HepG2 (cell line): ENCODE data around the gene N4BP2L1. TPM values are rescaled to one million over a fixed set of nuclear protein-coding genes. Genes with fewer than 3 reads are reported as not detected.
A peak's percentile ranks its signal among the peaks of the same experiment; 100 is the strongest.

ENCODE experiments used
- ATF7-NPFF ChIP-seq: sonication (generic); formaldehyde crosslinking; IDR thresholded peaks from 2 replicates; pipeline ENCODE4 v1.8.1; 2023; ENCODE audit warnings: mild to moderate bottlenecking, low read depth, missing genetic modification reagents, moderate library complexity
- KLF15 ChIP-seq: sonication (generic); formaldehyde crosslinking; IDR thresholded peaks from 2 replicates; pipeline ENCODE4 v1.8.1; 2023; ENCODE audit warnings: borderline replicate concordance, mild to moderate bottlenecking, inconsistent platforms, missing genetic modification reagents, mixed read lengths
- NCOR1 ChIP-seq: fragments of 200-600 bp; sonication (generic); IDR thresholded peaks from 2 replicates; pipeline ENCODE4 v1.7.0; 2017; ENCODE audit warnings: antibody characterized with exemption, low read length, borderline replicate concordance
- NFE2 ChIP-seq: sonication (generic); formaldehyde crosslinking; IDR thresholded peaks from 2 replicates; pipeline ENCODE4 v1.4.0; 2020; ENCODE audit warnings: missing genetic modification reagents
- POLR2A ChIP-seq, 2 experiments: IDR thresholded peaks; 2 replicates each; pipeline ENCODE4 v1.6.1; 2011; ENCODE audit warnings: low read depth in 2 of 2, low read length in 2 of 2, mild to moderate bottlenecking in 1 of 2, moderate library complexity in 1 of 2; ENCODE audit not compliant: insufficient read depth in 1 of 2
- POLR2AphosphoS5 ChIP-seq: IDR thresholded peaks from 2 replicates; pipeline ENCODE4 v1.6.1; 2012; ENCODE audit warnings: low read depth, low read length
- RARA ChIP-seq: IDR thresholded peaks from 2 replicates; pipeline ENCODE4 v1.6.1; 2016; ENCODE audit warnings: missing genetic modification reagents, missing compliant biosample characterization
- SKI ChIP-seq: fragments of 450-650 bp; IDR thresholded peaks from one replicate; pipeline ENCODE4 v1.6.1; 2018; ENCODE audit warnings: mild to moderate bottlenecking; ENCODE audit not compliant: partially characterized antibody
- SMAD3 ChIP-seq: sonication (generic); formaldehyde crosslinking; IDR thresholded peaks from 2 replicates; pipeline ENCODE4 v1.4.0; 2020; ENCODE audit warnings: missing genetic modification reagents
- SOX13 ChIP-seq, 3 experiments: fragments of 450-650 bp in 1 of 3; sonication (generic) in 1 of 3; formaldehyde crosslinking in 1 of 3; IDR thresholded peaks in 2 of 3; conservative IDR thresholded peaks in 1 of 3; 2 replicates each; pipeline versions ENCODE4 v1.5.0 to v1.6.1; 2016 to 2020; ENCODE audit warnings: antibody characterized with exemption in 1 of 3, mild to moderate bottlenecking in 1 of 3, missing compliant biosample characterization in 1 of 3, missing genetic modification reagents in 1 of 3, moderate library complexity in 1 of 3
- SSRP1 ChIP-seq: IDR thresholded peaks from 2 replicates; pipeline ENCODE4 v1.6.1; 2016; ENCODE audit warnings: control low read depth
- XRCC5 ChIP-seq: fragments of 200-400 bp; formaldehyde crosslinking; optimal IDR thresholded peaks from 2 replicates; pipeline ENCODE3; 2017; ENCODE audit warnings: mild to moderate bottlenecking, low read length
- ZBTB7A ChIP-seq: sonication (generic); formaldehyde crosslinking; IDR thresholded peaks from 2 replicates; pipeline ENCODE4 v1.8.0; 2022; ENCODE audit warnings: mild to moderate bottlenecking, missing genetic modification reagents
- ZKSCAN8 ChIP-seq: IDR thresholded peaks from 2 replicates; pipeline ENCODE4 v1.6.1; 2016; ENCODE audit warnings: borderline replicate concordance, missing genetic modification reagents, missing compliant biosample characterization
- ZNF331 ChIP-seq: sonication (generic); formaldehyde crosslinking; IDR thresholded peaks from 2 replicates; pipeline ENCODE4 v1.4.0; 2020; ENCODE audit warnings: missing genetic modification reagents
- ZNF768 ChIP-seq: sonication (generic); formaldehyde crosslinking; IDR thresholded peaks from 2 replicates; pipeline ENCODE4 v1.4.0; 2020; ENCODE audit warnings: missing genetic modification reagents
- ZNF816 ChIP-seq: sonication (generic); formaldehyde crosslinking; IDR thresholded peaks from 2 replicates; pipeline ENCODE4 v1.8.0; 2022; ENCODE audit warnings: missing genetic modification reagents, mild to moderate bottlenecking, borderline replicate concordance
- polyA plus RNA-seq, 8 experiments: library from polyadenylated mRNA; depleted of rRNA in 3 of 8; stranded (reverse) in 7 of 8; unstranded in 1 of 8; fragments of >200 nt; fragmentation: Illumina TruSeq in 4 of 8; extraction: Trizol in 4 of 8; gene quantifications; 2 replicates each; pipeline versions ENCODE4 v1.2.1 to v1.2.3, GENCODE V29; 2011 to 2016; ENCODE audit warnings: low read depth in 4 of 8, missing spikeins in 1 of 8, mixed read lengths in 1 of 8; ENCODE audit not compliant: insufficient read depth in 1 of 8
- total RNA-seq, 5 experiments: library from RNA; depleted of rRNA; stranded (reverse); fragments of >200 nt; fragmentation: Illumina TruSeq; extraction: Trizol; gene quantifications; 2 replicates each; pipeline ENCODE4 v1.2.3, GENCODE V29; 2016; ENCODE audit warnings: low read depth in 1 of 5
- TF ChIP-seq, protein P1 (sequence below): IDR thresholded peaks from 2 replicates; pipeline ENCODE4 v1.6.1; 2012; ENCODE audit warnings: low read length, improper control_type of control experiment
- TF ChIP-seq, protein P2 (sequence below): sonication (generic); formaldehyde crosslinking; IDR thresholded peaks from 2 replicates; pipeline ENCODE4 v1.5.0; 2020; ENCODE audit warnings: missing genetic modification reagents
- TF ChIP-seq, protein P3 (sequence below): fragments of 450-650 bp; IDR thresholded peaks from 2 replicates; pipeline ENCODE4 v1.6.1; 2016
- TF ChIP-seq, protein P4 (sequence below): sonication (generic); formaldehyde crosslinking; IDR thresholded peaks from 2 replicates; pipeline ENCODE4 v1.4.0; 2020; ENCODE audit warnings: missing genetic modification reagents, borderline replicate concordance

N4BP2L1 gene
- total and polyA plus RNA-seq, 2 of the 13 experiments (the other 11 are each of a cell fraction or from before 2014, with no cell fraction given), result 13.2 to 34.5 TPM

DNA sequence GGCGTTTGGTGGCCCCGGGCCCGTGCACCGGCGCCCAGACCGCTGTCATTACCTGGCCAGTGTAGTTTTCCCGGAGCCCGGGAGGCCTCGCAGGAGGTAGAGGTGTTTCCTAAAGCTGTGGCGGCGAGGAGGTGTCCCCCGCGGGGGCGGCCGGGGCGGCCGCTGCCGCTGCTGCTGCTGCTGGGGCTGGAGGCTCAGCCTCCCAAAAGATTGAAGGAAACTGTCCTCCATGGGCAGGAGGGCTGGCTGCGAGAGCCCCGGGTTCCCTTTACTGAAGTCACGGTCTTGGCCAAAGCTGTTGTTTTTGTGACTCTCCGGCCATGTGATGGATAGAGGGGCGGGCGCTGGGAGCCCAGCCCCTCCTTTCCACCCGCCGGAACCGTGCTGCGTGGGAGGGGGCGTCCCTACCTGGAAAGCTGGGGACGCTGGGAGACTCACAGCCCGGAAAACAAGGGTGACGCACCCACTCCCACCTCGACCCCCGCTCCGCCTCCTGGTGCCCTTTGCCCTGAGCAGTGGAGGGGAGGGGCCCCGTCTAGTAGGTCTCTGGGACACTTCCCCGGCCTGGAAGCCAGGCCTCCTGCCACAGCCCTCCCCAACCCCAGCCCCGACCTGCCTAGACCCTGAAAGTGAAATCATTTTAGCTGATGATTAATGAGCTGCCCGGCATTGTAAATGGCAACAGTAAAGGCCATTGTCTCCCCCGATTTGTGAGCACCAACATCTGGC is at the start of gene N4BP2L1 (continued):
- TF ChIP-seq, protein P1, sequence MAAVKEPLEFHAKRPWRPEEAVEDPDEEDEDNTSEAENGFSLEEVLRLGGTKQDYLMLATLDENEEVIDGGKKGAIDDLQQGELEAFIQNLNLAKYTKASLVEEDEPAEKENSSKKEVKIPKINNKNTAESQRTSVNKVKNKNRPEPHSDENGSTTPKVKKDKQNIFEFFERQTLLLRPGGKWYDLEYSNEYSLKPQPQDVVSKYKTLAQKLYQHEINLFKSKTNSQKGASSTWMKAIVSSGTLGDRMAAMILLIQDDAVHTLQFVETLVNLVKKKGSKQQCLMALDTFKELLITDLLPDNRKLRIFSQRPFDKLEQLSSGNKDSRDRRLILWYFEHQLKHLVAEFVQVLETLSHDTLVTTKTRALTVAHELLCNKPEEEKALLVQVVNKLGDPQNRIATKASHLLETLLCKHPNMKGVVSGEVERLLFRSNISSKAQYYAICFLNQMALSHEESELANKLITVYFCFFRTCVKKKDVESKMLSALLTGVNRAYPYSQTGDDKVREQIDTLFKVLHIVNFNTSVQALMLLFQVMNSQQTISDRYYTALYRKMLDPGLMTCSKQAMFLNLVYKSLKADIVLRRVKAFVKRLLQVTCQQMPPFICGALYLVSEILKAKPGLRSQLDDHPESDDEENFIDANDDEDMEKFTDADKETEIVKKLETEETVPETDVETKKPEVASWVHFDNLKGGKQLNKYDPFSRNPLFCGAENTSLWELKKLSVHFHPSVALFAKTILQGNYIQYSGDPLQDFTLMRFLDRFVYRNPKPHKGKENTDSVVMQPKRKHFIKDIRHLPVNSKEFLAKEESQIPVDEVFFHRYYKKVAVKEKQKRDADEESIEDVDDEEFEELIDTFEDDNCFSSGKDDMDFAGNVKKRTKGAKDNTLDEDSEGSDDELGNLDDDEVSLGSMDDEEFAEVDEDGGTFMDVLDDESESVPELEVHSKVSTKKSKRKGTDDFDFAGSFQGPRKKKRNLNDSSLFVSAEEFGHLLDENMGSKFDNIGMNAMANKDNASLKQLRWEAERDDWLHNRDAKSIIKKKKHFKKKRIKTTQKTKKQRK, result no peak
- TF ChIP-seq POLR2AphosphoS5, result peak; percentile 60
- peak; percentile 68; the same call in 1 of the 2 replicates for TF ChIP-seq ZNF331 (CRISPR knock-in tag)
- peak; percentile 65 for TF ChIP-seq SKI
- no peak for TF ChIP-seq SSRP1 (CRISPR knock-in tag)
- peak; percentile 46; the same call in 1 of the 2 replicates for TF ChIP-seq ZKSCAN8 (CRISPR knock-in tag)
- no peak for TF ChIP-seq KLF15
- TF ChIP-seq, protein P2, sequence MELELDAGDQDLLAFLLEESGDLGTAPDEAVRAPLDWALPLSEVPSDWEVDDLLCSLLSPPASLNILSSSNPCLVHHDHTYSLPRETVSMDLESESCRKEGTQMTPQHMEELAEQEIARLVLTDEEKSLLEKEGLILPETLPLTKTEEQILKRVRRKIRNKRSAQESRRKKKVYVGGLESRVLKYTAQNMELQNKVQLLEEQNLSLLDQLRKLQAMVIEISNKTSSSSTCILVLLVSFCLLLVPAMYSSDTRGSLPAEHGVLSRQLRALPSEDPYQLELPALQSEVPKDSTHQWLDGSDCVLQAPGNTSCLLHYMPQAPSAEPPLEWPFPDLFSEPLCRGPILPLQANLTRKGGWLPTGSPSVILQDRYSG (CRISPR knock-in tag), result no peak
- TF ChIP-seq RARA, result peak; percentile 82
- peak; percentile 78; the same call in 1 of the 2 replicates for TF ChIP-seq NCOR1
- TF ChIP-seq, protein P3, sequence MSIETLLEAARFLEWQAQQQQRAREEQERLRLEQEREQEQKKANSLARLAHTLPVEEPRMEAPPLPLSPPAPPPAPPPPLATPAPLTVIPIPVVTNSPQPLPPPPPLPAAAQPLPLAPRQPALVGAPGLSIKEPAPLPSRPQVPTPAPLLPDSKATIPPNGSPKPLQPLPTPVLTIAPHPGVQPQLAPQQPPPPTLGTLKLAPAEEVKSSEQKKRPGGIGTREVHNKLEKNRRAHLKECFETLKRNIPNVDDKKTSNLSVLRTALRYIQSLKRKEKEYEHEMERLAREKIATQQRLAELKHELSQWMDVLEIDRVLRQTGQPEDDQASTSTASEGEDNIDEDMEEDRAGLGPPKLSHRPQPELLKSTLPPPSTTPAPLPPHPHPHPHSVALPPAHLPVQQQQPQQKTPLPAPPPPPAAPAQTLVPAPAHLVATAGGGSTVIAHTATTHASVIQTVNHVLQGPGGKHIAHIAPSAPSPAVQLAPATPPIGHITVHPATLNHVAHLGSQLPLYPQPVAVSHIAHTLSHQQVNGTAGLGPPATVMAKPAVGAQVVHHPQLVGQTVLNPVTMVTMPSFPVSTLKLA, result peak; percentile 85
- TF ChIP-seq ATF7-NPFF (CRISPR knock-in tag), result no peak
- no peak for TF ChIP-seq SOX13 (IDR thresholded peaks at IDR 0.05)
- peak in 1 of 2 experiments; percentile 86; a peak in 2 of 4 replicates for TF ChIP-seq SOX13 (CRISPR knock-in tag; conservative IDR thresholded peaks at IDR 0.05 in 1 of 2, IDR thresholded peaks at IDR 0.05 in 1 of 2)
- TF ChIP-seq XRCC5, result no peak
- peak; percentile 69 to 74 for TF ChIP-seq POLR2A (IDR thresholded peaks at IDR 0.05; ENCODE audit: insufficient read depth in 1 of 2, low read depth in 2 of 2, low read length in 2 of 2)
- TF ChIP-seq ZNF768 (CRISPR knock-in tag), result no peak; the same call in 1 of the 2 replicates
- peak; percentile 64; the same call in 1 of the 2 replicates for TF ChIP-seq ZNF816 (CRISPR knock-in tag)
- no peak for TF ChIP-seq NFE2 (CRISPR knock-in tag)
- TF ChIP-seq, protein P4, sequence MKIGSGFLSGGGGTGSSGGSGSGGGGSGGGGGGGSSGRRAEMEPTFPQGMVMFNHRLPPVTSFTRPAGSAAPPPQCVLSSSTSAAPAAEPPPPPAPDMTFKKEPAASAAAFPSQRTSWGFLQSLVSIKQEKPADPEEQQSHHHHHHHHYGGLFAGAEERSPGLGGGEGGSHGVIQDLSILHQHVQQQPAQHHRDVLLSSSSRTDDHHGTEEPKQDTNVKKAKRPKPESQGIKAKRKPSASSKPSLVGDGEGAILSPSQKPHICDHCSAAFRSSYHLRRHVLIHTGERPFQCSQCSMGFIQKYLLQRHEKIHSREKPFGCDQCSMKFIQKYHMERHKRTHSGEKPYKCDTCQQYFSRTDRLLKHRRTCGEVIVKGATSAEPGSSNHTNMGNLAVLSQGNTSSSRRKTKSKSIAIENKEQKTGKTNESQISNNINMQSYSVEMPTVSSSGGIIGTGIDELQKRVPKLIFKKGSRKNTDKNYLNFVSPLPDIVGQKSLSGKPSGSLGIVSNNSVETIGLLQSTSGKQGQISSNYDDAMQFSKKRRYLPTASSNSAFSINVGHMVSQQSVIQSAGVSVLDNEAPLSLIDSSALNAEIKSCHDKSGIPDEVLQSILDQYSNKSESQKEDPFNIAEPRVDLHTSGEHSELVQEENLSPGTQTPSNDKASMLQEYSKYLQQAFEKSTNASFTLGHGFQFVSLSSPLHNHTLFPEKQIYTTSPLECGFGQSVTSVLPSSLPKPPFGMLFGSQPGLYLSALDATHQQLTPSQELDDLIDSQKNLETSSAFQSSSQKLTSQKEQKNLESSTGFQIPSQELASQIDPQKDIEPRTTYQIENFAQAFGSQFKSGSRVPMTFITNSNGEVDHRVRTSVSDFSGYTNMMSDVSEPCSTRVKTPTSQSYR, result peak; percentile 64
- TF ChIP-seq ZBTB7A (CRISPR knock-in tag), result peak; percentile 98
- TF ChIP-seq SMAD3 (CRISPR knock-in tag), result peak; percentile 69; the same call in 1 of the 2 replicates
